KMS-11 (cell line): ENCODE measurements around the gene KLHL29.

Experiments
- H2AFZ ChIP-seq: fragments of 200-600 bp; sonication (generic); 2 replicates; pipeline ENCODE4 v1.6.1; 2016; ENCODE audit warnings: antibody characterized with exemption, mixed run types, low read depth
- H3K27ac ChIP-seq: fragments of 200-600 bp; sonication (generic); 2 replicates; pipeline ENCODE4 v1.6.1; 2016; ENCODE audit warnings: mild to moderate bottlenecking, mixed run types
- H3K27me3 ChIP-seq: fragments of 200-600 bp; sonication (generic); 2 replicates; pipeline ENCODE4 v1.6.1; 2017; ENCODE audit warnings: mild to moderate bottlenecking, low read depth, mixed run types, moderate library complexity; ENCODE audit not compliant: insufficient read depth
- H3K36me3 ChIP-seq: fragments of 200-600 bp; sonication (generic); 2 replicates; pipeline ENCODE4 v1.6.1; 2017; ENCODE audit warnings: mild to moderate bottlenecking, mixed run types; ENCODE audit not compliant: insufficient read depth
- H3K4me1 ChIP-seq: fragments of 200-600 bp; sonication (generic); 2 replicates; pipeline ENCODE4 v1.6.1; 2016; ENCODE audit warnings: mild to moderate bottlenecking, low read depth, mixed run types; ENCODE audit not compliant: poor library complexity, severe bottlenecking
- H3K4me2 ChIP-seq: fragments of 200-600 bp; sonication (generic); 2 replicates; pipeline ENCODE4 v1.7.0; 2016; ENCODE audit warnings: mild to moderate bottlenecking, mixed run types
- H3K4me3 ChIP-seq: fragments of 200-600 bp; sonication (generic); IDR thresholded peaks from 2 replicates; pipeline ENCODE4 v1.6.1; 2017; ENCODE audit warnings: low read depth, low read length, mixed read lengths; ENCODE audit not compliant: insufficient read depth
- H3K79me2 ChIP-seq: fragments of 200-600 bp; sonication (generic); 2 replicates; pipeline ENCODE4 v1.6.1; 2016; ENCODE audit warnings: low read depth, mixed run types; ENCODE audit not compliant: insufficient read depth
- H3K9ac ChIP-seq: fragments of 200-600 bp; sonication (generic); 2 replicates; pipeline ENCODE4 v1.6.1; 2016; ENCODE audit warnings: mild to moderate bottlenecking, mixed run types
- H4K20me1 ChIP-seq: fragments of 200-600 bp; sonication (generic); 2 replicates; pipeline ENCODE4 v1.6.1; 2016; ENCODE audit warnings: mild to moderate bottlenecking, mixed run types; ENCODE audit not compliant: insufficient read depth
- TF ChIP-seq, protein P1 (sequence below): fragments of 200-600 bp; sonication (generic); conservative IDR thresholded peaks from 2 replicates; pipeline ENCODE4 v1.6.1; 2017; ENCODE audit warnings: low read depth, mild to moderate bottlenecking, antibody characterized with exemption, low read length, moderate library complexity, mixed read lengths

Gene KLHL29

DNA sequence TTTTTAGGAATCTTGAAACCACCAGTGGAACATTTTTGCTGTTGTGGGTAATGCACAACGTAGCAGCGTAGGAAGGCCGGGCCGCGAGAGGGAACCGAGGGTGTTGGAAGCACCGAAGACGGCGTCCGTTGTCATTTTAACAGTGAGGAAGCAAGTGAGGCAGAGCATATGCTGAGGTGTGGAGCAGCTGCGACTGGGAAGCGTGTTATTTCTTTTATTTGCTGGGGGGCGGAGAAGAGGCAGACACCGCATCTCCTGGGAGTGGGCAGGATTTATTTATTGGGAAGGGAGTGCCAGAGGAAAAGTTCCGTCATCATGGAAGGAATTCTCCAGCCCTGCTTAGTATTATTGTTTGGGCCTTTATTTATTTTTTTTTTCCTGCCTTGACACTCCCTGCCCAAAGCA lies 232.8 kb downstream of the KLHL29 start:
- H3K4me2 ChIP-seq: no peak overlapping the region
- no peak overlapping the region for H3K27ac ChIP-seq
- no peaks in the 10 kb centered on the region for H3K36me3 ChIP-seq
- H3K4me1 ChIP-seq: no peaks in the 10 kb centered on the region
- no peaks in the 10 kb centered on the region for H3K79me2 ChIP-seq
- H3K9ac ChIP-seq: no peak overlapping the region
- no peaks in the 10 kb centered on the region for H4K20me1 ChIP-seq
- TF ChIP-seq, protein P1, sequence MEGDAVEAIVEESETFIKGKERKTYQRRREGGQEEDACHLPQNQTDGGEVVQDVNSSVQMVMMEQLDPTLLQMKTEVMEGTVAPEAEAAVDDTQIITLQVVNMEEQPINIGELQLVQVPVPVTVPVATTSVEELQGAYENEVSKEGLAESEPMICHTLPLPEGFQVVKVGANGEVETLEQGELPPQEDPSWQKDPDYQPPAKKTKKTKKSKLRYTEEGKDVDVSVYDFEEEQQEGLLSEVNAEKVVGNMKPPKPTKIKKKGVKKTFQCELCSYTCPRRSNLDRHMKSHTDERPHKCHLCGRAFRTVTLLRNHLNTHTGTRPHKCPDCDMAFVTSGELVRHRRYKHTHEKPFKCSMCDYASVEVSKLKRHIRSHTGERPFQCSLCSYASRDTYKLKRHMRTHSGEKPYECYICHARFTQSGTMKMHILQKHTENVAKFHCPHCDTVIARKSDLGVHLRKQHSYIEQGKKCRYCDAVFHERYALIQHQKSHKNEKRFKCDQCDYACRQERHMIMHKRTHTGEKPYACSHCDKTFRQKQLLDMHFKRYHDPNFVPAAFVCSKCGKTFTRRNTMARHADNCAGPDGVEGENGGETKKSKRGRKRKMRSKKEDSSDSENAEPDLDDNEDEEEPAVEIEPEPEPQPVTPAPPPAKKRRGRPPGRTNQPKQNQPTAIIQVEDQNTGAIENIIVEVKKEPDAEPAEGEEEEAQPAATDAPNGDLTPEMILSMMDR: no peak
- H3K27me3 ChIP-seq: no peaks in the 10 kb centered on the region
- no peak overlapping the region for H3K4me3 ChIP-seq
- no peak overlapping the region for H2AFZ ChIP-seq

DNA sequence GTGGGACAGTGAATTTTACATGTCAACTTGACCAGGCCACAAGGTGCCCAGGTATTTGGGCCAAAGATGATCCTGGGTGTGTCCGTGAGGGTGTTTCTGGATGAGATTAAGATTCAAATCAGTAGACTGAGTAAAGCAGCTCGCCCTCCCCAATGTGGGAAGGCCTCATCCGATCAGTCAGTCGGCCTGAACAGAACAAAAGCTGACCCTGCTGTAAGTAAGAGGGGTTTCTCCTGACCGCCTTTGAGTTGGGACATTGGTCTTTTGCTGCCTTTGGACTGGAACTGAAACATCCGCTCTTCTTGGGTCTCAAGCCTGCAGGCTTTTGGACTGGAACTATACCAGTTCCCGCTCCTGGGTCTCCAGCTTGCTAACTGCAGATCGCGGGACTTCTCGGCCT lies 233.3 kb downstream of the KLHL29 start:
- Histone ChIP-seq H3K27me3 (no peaks in the 10 kb centered on the region), H3K79me2 (no peaks in the 10 kb centered on the region), H3K27ac (no peak overlapping the region), H3K36me3 (no peaks in the 10 kb centered on the region), H3K4me2 (no peak overlapping the region), H3K4me3 (no peak overlapping the region), H3K9ac (no peak overlapping the region), H2AFZ (no peak overlapping the region), H3K4me1 (no peaks in the 10 kb centered on the region), H4K20me1 (no peaks in the 10 kb centered on the region)
- TF ChIP-seq, protein P1: no peak

DNA sequence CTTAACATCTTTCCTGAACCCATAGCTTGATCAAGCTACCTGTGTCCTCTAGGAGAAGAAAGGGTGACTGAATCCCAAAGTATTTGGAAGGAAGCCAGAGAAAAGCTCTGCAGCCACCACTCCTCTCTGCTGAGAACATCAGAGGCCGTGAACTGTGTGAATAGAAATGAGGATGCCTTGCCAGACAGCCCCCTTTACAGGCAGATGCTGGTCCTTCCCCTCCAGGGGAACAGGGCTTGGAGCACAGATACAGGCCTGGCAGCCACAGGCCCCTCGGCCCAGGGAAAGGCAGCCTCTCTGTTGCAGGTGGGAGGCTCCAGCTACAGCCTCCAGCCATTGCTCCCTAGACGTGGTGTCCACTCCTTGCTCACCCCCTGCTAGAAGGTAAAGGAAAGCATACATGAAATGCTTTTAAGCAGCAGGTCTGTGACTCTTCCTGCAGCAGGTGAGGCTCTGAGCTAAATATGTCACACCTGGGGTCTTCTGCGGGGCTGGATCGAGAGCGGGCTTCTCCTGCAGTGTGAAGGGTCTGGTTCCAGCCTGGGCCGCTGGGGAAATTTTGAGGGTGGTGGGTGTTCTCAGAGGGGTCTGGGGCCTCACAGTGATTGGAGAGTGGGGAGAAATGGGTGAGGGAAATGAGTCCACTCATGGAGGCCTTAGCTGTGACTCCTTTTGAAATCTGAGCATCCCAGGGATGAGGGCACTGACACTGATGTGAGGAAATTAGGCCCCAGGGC lies 234.0 kb downstream of the KLHL29 start:
- H3K27me3 ChIP-seq: no peaks in the 10 kb centered on the region
- no peak overlapping the region for H3K4me3 ChIP-seq
- H2AFZ ChIP-seq: no peak overlapping the region
- TF ChIP-seq, protein P1: no peak
- no peaks in the 10 kb centered on the region for H4K20me1 ChIP-seq
- H3K36me3 ChIP-seq: no peaks in the 10 kb centered on the region
- H3K79me2 ChIP-seq: no peaks in the 10 kb centered on the region
- H3K4me1 ChIP-seq: no peaks in the 10 kb centered on the region
- H3K27ac ChIP-seq: no peak overlapping the region
- H3K4me2 ChIP-seq: no peak overlapping the region
- no peak overlapping the region for H3K9ac ChIP-seq

DNA sequence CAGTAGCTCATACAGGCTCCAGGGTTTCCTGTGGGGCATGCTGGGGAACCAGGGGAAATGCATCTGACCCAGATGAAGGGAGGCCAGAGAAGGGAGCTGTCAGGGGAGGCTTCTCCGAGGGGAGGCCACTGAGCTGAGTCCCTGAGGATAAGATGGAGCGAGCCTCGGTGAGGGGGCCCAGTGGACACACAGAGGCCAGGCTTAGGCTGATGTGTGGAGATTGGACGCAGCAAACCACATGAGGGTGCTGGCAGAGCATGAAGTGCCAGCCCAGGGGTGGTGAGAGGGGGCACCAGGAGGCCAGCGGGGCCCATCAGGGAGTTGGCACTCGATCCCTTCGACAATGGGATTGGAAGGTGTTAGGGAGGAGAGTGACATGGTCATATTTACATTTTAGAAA lies 235.0 kb downstream of the KLHL29 start:
- TF ChIP-seq, protein P1: no peak
- Histone ChIP-seq H3K27ac (no peak overlapping the region), H3K4me1 (no peaks in the 10 kb centered on the region), H3K36me3 (no peaks in the 10 kb centered on the region), H3K27me3 (no peaks in the 10 kb centered on the region), H3K4me2 (no peak overlapping the region), H3K9ac (no peak overlapping the region), H3K79me2 (no peaks in the 10 kb centered on the region), H4K20me1 (no peaks in the 10 kb centered on the region), H2AFZ (no peak overlapping the region), H3K4me3 (no peak overlapping the region)
